Astrocyte of the spinal cord (primary cell): ENCODE data around the gene TRUB2.

Experiments used
- DNase-seq: peaks from one replicate; pipeline ENCODE4 v3.0.0; 2011; ENCODE audit warnings: low read depth, low spot score
- H3K4me3 ChIP-seq: 2 replicates; pipeline ENCODE4 v1.5.1; 2011; ENCODE audit warnings: low read depth, mild to moderate bottlenecking, low read length, moderate library complexity
- CTCF ChIP-seq: IDR thresholded peaks from 2 replicates; pipeline ENCODE4 v1.5.1; 2012; ENCODE audit warnings: low read depth, mild to moderate bottlenecking, low read length, inconsistent platforms
- in situ Hi-C: cut with HindIII; loops from 2 replicates; pipeline ENCODE4 v1.10.0; 2017; ENCODE audit warnings: low sequenced_read_pairs

The TRUB2 gene

GRCh38 chr9:128335161-128335560, 12.9 kb upstream of the TRUB2 start:
- no peak overlapping the region for H3K4me3 ChIP-seq
- no peak for DNase-seq
- in situ Hi-C loops, result no loop called here
- TF ChIP-seq CTCF, result no peak

- no peak for DNase-seq
- in situ Hi-C loops, result no loop called here
- no peak for TF ChIP-seq CTCF
- no peak overlapping the region for H3K4me3 ChIP-seq
These were observed 11.2 kb upstream of the TRUB2 start for GRCh38 chr9:128333451-128333869.

- in situ Hi-C loops, result no loop called here
- TF ChIP-seq CTCF, result no peak
- H3K4me3 ChIP-seq, result no peak overlapping the region
- DNase-seq, result no peak
These were observed 3.4 kb upstream of the TRUB2 start for GRCh38 chr9:128325629-128326028.

- in situ Hi-C loops, result no loop called here
- TF ChIP-seq CTCF, result no peak
- no peak for DNase-seq
- no peak overlapping the region for H3K4me3 ChIP-seq
These were observed 2.2 kb upstream of the TRUB2 start for GRCh38 chr9:128324401-128324800.

- H3K4me3 ChIP-seq, result peak overlapping the region; percentile 89
- no peak for DNase-seq
- no peak for TF ChIP-seq CTCF
- in situ Hi-C loops, result no loop called here
These were observed 1.5 kb upstream of the TRUB2 start for GRCh38 chr9:128323791-128324190.

- in situ Hi-C loops, result no loop called here
- no peak for TF ChIP-seq CTCF
- DNase-seq, result peak; percentile 35
- peak overlapping the region; percentile 89 for H3K4me3 ChIP-seq
These were observed 1.0 kb upstream of the TRUB2 start for GRCh38 chr9:128323212-128323730.

- in situ Hi-C loops, result no loop called here
- H3K4me3 ChIP-seq, result peak overlapping the region; percentile 89
- TF ChIP-seq CTCF, result no peak
- DNase-seq, result no peak
These were observed 306 bp downstream of the TRUB2 start for GRCh38 chr9:128321879-128322403.
